GM19099 (cell line): ENCODE measurements around the gene UBFD1.

ENCODE experiments used
- POLR2A ChIP-seq: IDR thresholded peaks from 3 replicates; pipeline ENCODE4 v1.6.1; 2011; ENCODE audit warnings: low read depth; ENCODE audit not compliant: insufficient read length; ENCODE audit errors: extremely low read depth

UBFD1 gene

DNA sequence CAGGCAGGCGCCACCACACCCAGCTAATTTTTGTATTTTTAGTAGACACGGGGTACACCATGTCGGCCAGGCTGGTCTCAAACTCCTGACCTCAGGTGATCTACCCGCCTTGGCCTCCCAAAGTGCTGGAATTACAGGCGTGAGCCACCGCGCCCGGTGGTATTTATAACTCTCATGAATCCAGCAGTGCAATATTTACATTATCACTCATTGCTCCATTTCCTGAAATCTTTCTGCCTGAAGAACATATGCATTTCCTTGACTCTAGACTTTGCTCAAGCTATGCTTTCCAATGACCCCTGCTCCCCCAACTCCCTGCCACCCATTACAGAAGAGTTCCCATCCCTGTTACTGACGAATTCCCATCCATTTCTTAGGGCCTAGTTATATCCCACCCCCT, 58.3 kb downstream of the UBFD1 start:
- no peak for TF ChIP-seq POLR2A
